ENCODE data around the gene RSPH6A.

- TF ChIP-seq CTCF (IDR thresholded peaks at IDR 0.05) (no peak), POLR2A (IDR thresholded peaks at IDR 0.05; ENCODE audit: low read depth) (no peak)
Measured at GRCh38 chr19:45746866-45747265, 68.2 kb downstream of the RSPH6A start.
